Measurements from ENCODE around the gene PLSCR3.

Gene PLSCR3

GRCh38 chr17:7394452-7395191 is at the start of gene PLSCR3:
Gene PLSCR3, minus strand, starts transcription at chr17:7394525. Its CDS starts 415 bp downstream, at chr17:7394110.
- DNase-seq, result peak; percentile 86

GRCh38 chr17:7443499-7444485 is 49.5 kb upstream of the PLSCR3 start:
- DNase-seq, result no peak

- DNase-seq, result no peak
Measured at GRCh38 chr17:7442142-7442541, 47.8 kb upstream of the PLSCR3 start.

GRCh38 chr17:7441266-7441665 is 46.9 kb upstream of the PLSCR3 start:
- DNase-seq, result no peak

GRCh38 chr17:7440834-7441195 is 46.5 kb upstream of the PLSCR3 start:
- peak; percentile 35 for DNase-seq

GRCh38 chr17:7440113-7440833 is 45.9 kb upstream of the PLSCR3 start:
- DNase-seq, result peak; percentile 61

GRCh38 chr17:7439462-7440112 is 45.3 kb upstream of the PLSCR3 start, which contains the start of gene FGF11:
Gene FGF11, plus strand, starts transcription at chr17:7439512. Its CDS starts 109 bp downstream, at chr17:7439621.
- no peak for DNase-seq

- DNase-seq, result no peak
Measured at GRCh38 chr17:7438656-7439460, 44.5 kb upstream of the PLSCR3 start.

- DNase-seq, result peak; percentile 76
Measured at GRCh38 chr17:7437950-7438614, 43.8 kb upstream of the PLSCR3 start.

- no peak for DNase-seq
Measured at GRCh38 chr17:7437369-7437863, 43.1 kb upstream of the PLSCR3 start.

GRCh38 chr17:7436556-7437368 is 42.4 kb upstream of the PLSCR3 start:
- DNase-seq, result peak; percentile 87

- DNase-seq, result peak; percentile 68
Measured at GRCh38 chr17:7435676-7436555, 41.6 kb upstream of the PLSCR3 start.

GRCh38 chr17:7432296-7432695 is 38.0 kb upstream of the PLSCR3 start:
- DNase-seq, result no peak

GRCh38 chr17:7431231-7431630 is 36.9 kb upstream of the PLSCR3 start:
- no peak for DNase-seq

GRCh38 chr17:7429722-7430121 is 35.4 kb upstream of the PLSCR3 start:
- DNase-seq, result no peak

GRCh38 chr17:7428557-7428956 is 34.2 kb upstream of the PLSCR3 start, which contains the start of gene SPEM3:
Gene SPEM3, plus strand, starts transcription at chr17:7428857. Its CDS starts 46 bp downstream, at chr17:7428903.
- DNase-seq, result no peak

- no peak for DNase-seq
Measured at GRCh38 chr17:7427549-7427948, 33.2 kb upstream of the PLSCR3 start.

- no peak for DNase-seq
Measured at GRCh38 chr17:7426896-7427489, 32.7 kb upstream of the PLSCR3 start.

Data from activated CD4-positive, alpha-beta T cell treated with anti-CD3 and anti-CD28 coated beads for 48 hours (primary cell).